Astrocyte of the cerebellum (primary cell): ENCODE results near the gene SOAT1.

Experiments used
- DNase-seq: peaks from one replicate; pipeline ENCODE4 v3.0.0-alpha.2; 2011; ENCODE audit warnings: low read depth
- H3K4me3 ChIP-seq: 2 replicates; pipeline ENCODE4 v1.5.1; 2011; ENCODE audit warnings: mild to moderate bottlenecking, low read depth, low read length, moderate library complexity
- in situ Hi-C: cut with HindIII; loops from 2 replicates; pipeline ENCODE4 v1.10.0; 2017; ENCODE audit warnings: low sequenced_read_pairs
- TF ChIP-seq, protein P1 (sequence below): IDR thresholded peaks from 2 replicates; pipeline ENCODE4 v1.5.1; 2012; ENCODE audit warnings: low read length, low read depth, moderate library complexity, mild to moderate bottlenecking; ENCODE audit errors: missing control alignments

SOAT1 gene

DNA sequence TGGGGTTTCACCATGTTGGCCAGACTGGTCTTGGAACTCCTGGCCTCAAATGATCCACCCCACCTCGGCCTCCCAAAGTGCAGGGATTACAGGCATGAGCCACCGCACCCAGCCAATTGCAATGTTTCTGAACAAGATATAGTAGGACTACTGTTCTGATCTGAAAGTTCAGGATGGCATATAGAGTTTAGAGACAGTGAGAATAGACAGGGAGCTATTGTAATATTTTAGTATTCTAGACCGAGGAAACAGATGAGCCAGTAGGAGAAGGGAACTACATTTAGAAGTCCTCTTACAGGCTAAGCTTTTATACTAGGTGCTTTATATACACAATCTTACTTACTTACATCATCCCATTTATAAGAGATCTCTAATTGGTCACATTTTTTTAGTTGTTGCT is 33.1 kb downstream of the SOAT1 start:
- in situ Hi-C loops: no loop called here
- H3K4me3 ChIP-seq: no peak overlapping the region
- DNase-seq: no peak
- TF ChIP-seq, protein P1, sequence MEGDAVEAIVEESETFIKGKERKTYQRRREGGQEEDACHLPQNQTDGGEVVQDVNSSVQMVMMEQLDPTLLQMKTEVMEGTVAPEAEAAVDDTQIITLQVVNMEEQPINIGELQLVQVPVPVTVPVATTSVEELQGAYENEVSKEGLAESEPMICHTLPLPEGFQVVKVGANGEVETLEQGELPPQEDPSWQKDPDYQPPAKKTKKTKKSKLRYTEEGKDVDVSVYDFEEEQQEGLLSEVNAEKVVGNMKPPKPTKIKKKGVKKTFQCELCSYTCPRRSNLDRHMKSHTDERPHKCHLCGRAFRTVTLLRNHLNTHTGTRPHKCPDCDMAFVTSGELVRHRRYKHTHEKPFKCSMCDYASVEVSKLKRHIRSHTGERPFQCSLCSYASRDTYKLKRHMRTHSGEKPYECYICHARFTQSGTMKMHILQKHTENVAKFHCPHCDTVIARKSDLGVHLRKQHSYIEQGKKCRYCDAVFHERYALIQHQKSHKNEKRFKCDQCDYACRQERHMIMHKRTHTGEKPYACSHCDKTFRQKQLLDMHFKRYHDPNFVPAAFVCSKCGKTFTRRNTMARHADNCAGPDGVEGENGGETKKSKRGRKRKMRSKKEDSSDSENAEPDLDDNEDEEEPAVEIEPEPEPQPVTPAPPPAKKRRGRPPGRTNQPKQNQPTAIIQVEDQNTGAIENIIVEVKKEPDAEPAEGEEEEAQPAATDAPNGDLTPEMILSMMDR: no peak

GRCh38 chr1:179327196-179327595 is 33.6 kb downstream of the SOAT1 start:
- no peak overlapping the region for H3K4me3 ChIP-seq
- TF ChIP-seq, protein P1: no peak
- no peak for DNase-seq
- in situ Hi-C loops: no loop called here

DNA sequence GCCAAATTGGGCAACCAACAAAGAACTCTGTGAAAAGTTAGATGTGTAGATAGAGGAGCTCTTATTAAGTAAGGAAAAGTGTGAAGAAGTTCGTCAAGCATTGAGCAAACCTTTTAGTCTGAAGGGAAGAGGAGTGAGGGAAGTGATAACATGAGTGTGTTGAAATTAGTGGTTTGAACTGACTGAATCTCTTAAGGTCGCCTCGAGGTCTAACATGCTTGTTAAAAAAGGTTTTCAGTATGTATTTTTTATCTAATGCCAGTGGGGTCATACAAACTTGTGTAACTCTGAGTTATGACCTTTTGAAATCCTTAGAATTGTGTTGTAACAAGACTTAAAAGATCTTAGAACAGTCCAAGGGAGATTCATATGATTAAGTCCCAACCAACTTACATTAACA is 34.1 kb downstream of the SOAT1 start:
- H3K4me3 ChIP-seq: no peak overlapping the region
- in situ Hi-C loops: no loop called here
- TF ChIP-seq, protein P1: no peak
- DNase-seq: no peak

DNA sequence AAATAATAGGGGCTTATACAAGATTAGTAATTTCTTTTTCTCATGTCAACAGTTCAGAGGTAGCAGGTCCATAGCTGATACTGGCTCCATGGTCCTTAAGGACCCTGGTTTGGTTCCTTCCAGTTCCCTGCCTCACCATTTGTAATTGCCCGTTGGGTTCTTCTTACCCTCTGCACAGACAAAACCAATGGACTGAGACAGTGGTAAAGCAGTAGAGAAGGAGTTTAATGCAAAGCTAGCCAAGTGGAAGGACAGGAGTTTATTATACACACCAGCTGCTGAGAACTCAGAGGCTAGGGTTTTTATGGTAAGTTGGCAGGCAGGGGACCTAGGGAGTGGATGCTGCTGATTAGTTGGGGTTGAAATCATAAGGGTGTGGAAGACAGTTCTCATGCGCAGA is 36.3 kb downstream of the SOAT1 start:
- DNase-seq: no peak
- in situ Hi-C loops: no loop called here
- no peak overlapping the region for H3K4me3 ChIP-seq
- TF ChIP-seq, protein P1: no peak

DNA sequence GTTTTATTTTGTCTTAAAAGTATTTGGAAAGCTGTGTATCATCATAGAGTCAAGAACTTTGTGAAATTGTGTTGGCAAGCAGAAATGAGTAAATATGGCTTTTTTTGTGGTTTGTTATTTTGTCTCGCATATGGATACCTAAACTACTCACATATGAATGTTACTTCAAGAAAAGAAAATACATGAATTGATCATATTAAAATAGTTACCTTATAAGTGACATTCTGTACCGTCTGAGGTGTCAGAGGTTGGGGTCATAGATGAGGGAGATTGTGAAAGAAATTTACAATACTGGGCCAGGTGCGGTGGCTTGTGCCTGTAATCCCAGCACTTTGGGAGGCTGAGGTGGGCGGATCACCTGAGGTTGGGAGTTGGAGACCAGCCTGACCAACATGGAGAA is 40.8 kb downstream of the SOAT1 start:
- in situ Hi-C loops: no loop called here
- H3K4me3 ChIP-seq: no peak overlapping the region
- no peak for DNase-seq
- TF ChIP-seq, protein P1: no peak

DNA sequence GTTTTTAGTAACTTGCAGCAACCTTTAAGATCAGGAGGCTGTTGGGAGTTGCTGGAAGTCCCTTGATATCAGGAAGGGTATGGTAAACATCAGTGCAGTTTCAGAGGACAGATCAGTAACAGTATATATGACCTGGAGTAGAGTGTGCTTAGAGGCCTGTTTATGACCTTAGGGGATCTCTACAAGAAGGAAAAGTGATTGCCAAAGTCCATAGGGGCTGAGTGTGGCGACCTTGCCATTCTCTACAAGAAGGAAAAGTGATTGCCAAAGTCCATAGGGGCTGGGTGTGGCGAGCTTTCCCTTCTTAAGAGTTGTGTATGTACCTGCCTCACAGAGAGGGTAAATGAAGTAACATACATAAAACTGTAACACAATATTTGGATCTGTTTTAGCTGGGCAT is 43.7 kb downstream of the SOAT1 start:
- in situ Hi-C loops: no loop called here
- no peak overlapping the region for H3K4me3 ChIP-seq
- no peak for DNase-seq
- TF ChIP-seq, protein P1: no peak

GRCh38 chr1:179337942-179338560 is 44.5 kb downstream of the SOAT1 start:
- TF ChIP-seq, protein P1: no peak
- in situ Hi-C loops: no loop called here
- DNase-seq: no peak
- no peak overlapping the region for H3K4me3 ChIP-seq
